ENCODE results near the gene ANO2.
A peak's percentile ranks its signal among the peaks of the same experiment; 100 is the strongest.
"Not testable (repeated sequence)": the region's sequence is repeated elsewhere in the genome, so short reads cannot be mapped to it uniquely, and the experiment has no call there.

The ANO2 gene

DNA sequence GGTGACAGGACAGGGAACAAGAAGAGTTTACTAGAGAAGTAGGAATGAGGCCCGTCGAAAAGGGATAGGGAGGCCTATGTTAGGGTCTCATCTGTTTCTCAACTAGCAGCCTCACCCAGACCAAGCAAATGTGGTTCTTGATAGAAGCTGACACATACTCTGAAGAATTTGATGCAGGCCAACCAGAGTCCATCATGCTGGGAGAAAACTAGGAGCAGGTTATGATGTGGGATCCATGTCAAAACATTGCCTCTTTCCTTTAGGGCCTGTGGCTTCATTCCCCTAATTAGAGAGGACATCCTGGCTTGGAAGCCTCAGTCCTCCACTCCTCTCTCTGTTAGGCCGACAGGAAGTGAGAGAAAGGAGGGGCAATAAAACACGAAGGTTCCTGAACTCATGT, 390.3 kb downstream of the ANO2 start:
- Histone ChIP-seq H3K36me3 (ENCODE audit: control insufficient read depth, insufficient read depth, low read length) (no peaks in the 10 kb centered on the region), H3K9ac (ENCODE audit: low read length) (no peak overlapping the region), H3K4me3 (ENCODE audit: low read depth, low read length) (no peak overlapping the region), H3K9me3 (ENCODE audit: control insufficient read depth, insufficient read depth, low read depth, low read length) (peaks cover 4% of the 10 kb centered on the region), H3K27me3 (ENCODE audit: control insufficient read depth, insufficient read depth, low read length) (no peaks in the 10 kb centered on the region), H3K4me1 (ENCODE audit: control insufficient read depth, insufficient read depth, low read length) (peaks cover 16% of the 10 kb centered on the region; the same call in 1 of the 2 replicates), H3K27ac (ENCODE audit: low read depth, low read length) (no peak overlapping the region)

DNA sequence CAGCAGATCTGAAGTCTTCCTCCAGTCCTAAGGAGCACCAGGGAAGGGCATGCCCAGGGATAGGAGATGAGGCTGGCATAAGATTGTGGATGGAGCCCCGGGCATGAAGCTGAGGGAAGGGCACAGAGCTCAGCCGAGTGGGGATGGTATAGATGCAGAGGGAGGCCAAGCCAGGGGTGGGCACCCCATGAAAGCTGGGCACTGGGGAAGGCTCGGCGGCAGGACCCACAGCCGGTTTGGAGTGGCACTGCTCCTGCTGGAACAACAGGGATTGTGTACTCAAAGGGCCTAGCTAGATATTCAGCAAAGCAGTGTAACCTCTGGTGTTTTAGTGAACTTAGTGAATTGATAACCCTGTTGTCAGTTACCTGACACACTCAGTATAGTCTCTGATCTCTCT, 396.0 kb downstream of the ANO2 start:
- Histone ChIP-seq H3K9me3 (ENCODE audit: control insufficient read depth, insufficient read depth, low read depth, low read length) (peaks cover 3% of the 10 kb centered on the region; the same call in 1 of the 2 replicates), H3K4me3 (ENCODE audit: low read depth, low read length) (no peak overlapping the region), H3K27me3 (ENCODE audit: control insufficient read depth, insufficient read depth, low read length) (no peaks in the 10 kb centered on the region), H3K9ac (ENCODE audit: low read length) (no peak overlapping the region), H3K27ac (ENCODE audit: low read depth, low read length) (no peak overlapping the region), H3K36me3 (ENCODE audit: control insufficient read depth, insufficient read depth, low read length) (no peaks in the 10 kb centered on the region), H3K4me1 (ENCODE audit: control insufficient read depth, insufficient read depth, low read length) (peaks cover 3% of the 10 kb centered on the region; the same call in 1 of the 2 replicates)

DNA sequence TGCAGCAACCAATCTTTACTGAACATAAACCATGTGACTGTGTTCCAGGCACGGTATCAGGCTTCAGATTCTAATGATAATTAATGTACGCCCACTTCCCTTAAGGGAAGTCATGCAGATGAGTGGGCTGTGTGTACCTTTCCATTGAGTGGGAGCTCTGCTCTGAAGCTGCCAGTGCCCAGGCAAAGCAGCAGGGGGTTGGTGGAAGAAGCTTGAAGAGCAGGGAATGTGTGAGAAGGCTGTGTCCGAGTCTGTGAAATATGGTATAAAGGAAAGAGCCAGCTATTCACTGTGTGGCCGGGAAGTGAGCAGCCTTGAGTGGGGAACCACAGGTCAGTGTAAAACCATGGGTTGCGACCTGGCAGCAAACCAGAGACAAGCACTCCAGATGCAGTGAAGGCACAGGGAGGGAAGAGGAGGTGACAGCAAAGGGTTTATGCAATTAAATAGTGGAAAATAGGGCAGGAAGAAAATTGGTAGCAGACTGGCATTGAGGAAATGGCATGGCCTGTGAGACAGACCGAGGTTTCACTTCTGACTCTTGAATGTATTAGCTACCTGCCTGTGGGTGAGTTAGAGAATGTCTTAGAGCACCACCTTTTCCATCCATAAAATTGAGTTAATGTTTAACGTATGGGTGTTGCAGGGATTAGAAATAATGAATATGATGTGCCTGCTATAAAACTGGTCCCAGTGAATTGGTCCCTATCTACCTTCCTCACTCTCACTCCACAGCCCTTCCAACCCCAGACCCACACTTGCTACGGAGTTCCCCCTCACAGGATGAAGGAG, 396.7 kb downstream of the ANO2 start:
- no peak overlapping the region for H3K9ac ChIP-seq (ENCODE audit: low read length)
- H3K27ac ChIP-seq (ENCODE audit: low read depth, low read length): no peak overlapping the region
- H3K27me3 ChIP-seq (ENCODE audit: control insufficient read depth, insufficient read depth, low read length): no peaks in the 10 kb centered on the region
- H3K36me3 ChIP-seq (ENCODE audit: control insufficient read depth, insufficient read depth, low read length): no peaks in the 10 kb centered on the region
- peaks cover 3% of the 10 kb centered on the region; the same call in 1 of the 2 replicates for H3K9me3 ChIP-seq (ENCODE audit: control insufficient read depth, insufficient read depth, low read depth, low read length)
- no peak overlapping the region for H3K4me3 ChIP-seq (ENCODE audit: low read depth, low read length)
- H3K4me1 ChIP-seq (ENCODE audit: control insufficient read depth, insufficient read depth, low read length): peaks cover 3% of the 10 kb centered on the region; the same call in 1 of the 2 replicates

DNA sequence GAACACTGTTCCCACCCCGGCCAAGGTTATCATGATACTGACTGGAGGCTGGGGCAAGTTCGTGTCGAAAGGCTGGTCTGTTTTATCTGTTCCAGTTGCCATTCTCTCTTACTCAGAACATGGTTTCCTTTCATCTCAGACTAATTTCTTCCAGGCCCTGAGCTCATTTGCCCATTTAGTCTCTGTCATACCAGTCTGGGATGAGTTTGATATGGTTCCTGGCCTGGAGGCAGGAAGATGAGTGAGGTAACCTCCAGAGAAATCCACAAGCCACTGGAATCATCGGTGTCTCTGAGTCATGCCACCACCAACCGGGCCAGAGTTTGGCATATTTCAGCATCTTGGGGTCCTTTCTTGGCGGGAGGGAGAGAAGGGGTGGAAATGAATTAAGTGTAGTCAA, 398.4 kb downstream of the ANO2 start:
- H3K36me3 ChIP-seq (ENCODE audit: control insufficient read depth, insufficient read depth, low read length): no peaks in the 10 kb centered on the region
- no peak overlapping the region for H3K27ac ChIP-seq (ENCODE audit: low read depth, low read length)
- H3K27me3 ChIP-seq (ENCODE audit: control insufficient read depth, insufficient read depth, low read length): no peaks in the 10 kb centered on the region
- H3K9me3 ChIP-seq (ENCODE audit: control insufficient read depth, insufficient read depth, low read depth, low read length): peaks cover 3% of the 10 kb centered on the region; the same call in 1 of the 2 replicates
- H3K4me3 ChIP-seq (ENCODE audit: low read depth, low read length): no peak overlapping the region
- H3K9ac ChIP-seq (ENCODE audit: low read length): no peak overlapping the region
- H3K4me1 ChIP-seq (ENCODE audit: control insufficient read depth, insufficient read depth, low read length): peaks cover 3% of the 10 kb centered on the region; the same call in 1 of the 2 replicates

DNA sequence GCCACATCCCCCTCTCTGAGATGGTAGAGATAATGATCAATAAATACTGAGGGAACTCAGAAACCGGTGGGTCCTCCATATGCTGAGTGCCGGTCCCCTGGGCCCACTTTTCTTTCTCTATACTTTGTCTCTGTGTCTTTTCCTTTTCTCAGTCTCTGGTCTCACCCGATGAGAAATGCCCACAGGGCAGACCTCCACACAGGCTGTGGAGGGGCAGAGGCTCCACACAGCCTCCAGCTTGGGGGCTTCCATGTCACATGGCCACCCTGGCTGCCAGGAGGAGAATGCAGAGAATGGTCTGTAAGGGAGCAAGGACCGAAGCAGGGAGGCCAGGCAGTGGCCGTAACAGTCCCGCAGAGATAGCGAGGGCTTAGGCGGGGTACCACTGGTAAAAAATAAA, 407.3 kb downstream of the ANO2 start:
- Histone ChIP-seq H3K4me1 (ENCODE audit: control insufficient read depth, insufficient read depth, low read length) (peaks cover 21% of the 10 kb centered on the region), H3K9me3 (ENCODE audit: control insufficient read depth, insufficient read depth, low read depth, low read length) (peaks cover 8% of the 10 kb centered on the region; the same call in 1 of the 2 replicates), H3K4me3 (ENCODE audit: low read depth, low read length) (no peak overlapping the region), H3K9ac (ENCODE audit: low read length) (peak overlapping the region; percentile 78), H3K36me3 (ENCODE audit: control insufficient read depth, insufficient read depth, low read length) (no peaks in the 10 kb centered on the region), H3K27ac (ENCODE audit: low read depth, low read length) (peak overlapping the region; percentile 82; the same call in 1 of the 2 replicates), H3K27me3 (ENCODE audit: control insufficient read depth, insufficient read depth, low read length) (peaks cover 3% of the 10 kb centered on the region; the same call in 1 of the 2 replicates)

DNA sequence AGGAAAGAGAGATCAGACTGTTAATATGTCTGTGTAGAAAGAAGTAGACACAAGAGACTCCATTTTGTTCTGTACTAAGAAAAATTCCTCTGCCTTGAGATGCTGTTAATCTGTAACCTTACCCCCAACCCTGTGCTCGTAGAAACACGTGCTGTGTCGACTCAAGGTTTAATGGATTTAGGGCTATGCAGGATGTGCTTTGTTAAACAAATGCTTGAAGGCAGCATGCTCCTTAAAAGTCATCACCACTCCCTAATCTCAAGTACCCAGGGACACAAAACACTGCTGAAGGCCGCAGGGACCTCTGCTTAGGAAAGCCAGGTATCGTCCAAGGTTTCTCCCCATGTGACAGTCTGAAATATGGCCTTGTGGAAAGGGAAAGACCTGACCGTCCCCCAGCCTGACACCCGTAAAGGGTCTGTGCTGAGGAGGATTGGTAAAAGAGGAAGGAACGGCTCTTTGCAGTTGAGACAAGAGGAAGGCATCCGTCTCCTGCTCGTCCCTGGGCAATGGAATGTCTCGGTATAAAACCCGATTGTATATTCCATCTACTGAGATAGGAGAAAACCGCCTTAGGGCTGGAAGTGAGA, 407.9 kb downstream of the ANO2 start:
- peak overlapping the region; percentile 69; the same call in 1 of the 2 replicates for H3K27ac ChIP-seq (ENCODE audit: low read depth, low read length)
- not testable (repeated sequence) for H3K27me3 ChIP-seq (ENCODE audit: control insufficient read depth, insufficient read depth, low read length); H3K36me3 ChIP-seq (ENCODE audit: control insufficient read depth, insufficient read depth, low read length); H3K9me3 ChIP-seq (ENCODE audit: control insufficient read depth, insufficient read depth, low read depth, low read length)
- peaks cover 21% of the 10 kb centered on the region for H3K4me1 ChIP-seq (ENCODE audit: control insufficient read depth, insufficient read depth, low read length)
- peak overlapping the region; percentile 9; the same call in 1 of the 2 replicates for H3K4me3 ChIP-seq (ENCODE audit: low read depth, low read length)
- peak overlapping the region; percentile 78 for H3K9ac ChIP-seq (ENCODE audit: low read length)

DNA sequence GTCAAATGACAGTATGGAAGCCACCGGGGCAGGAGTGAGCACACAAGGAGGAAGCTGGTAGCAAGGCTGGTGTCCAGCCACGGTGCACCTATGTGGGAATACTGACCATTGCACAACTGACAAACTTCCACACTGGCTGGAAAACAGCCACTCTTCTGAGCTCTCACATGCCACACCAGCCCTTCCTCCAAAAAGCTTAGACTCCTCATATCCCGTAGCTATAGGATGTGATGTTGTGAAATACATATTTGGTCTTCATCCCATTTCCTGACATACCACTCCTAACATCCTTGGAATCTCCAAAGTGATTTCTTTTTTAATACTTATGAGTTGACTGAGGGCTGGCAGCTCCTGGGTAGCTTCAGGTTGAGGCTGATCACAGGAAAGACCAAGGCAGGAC, 409.5 kb downstream of the ANO2 start:
- H3K27ac ChIP-seq (ENCODE audit: low read depth, low read length): no peak overlapping the region
- H3K36me3 ChIP-seq (ENCODE audit: control insufficient read depth, insufficient read depth, low read length): no peaks in the 10 kb centered on the region
- no peak overlapping the region for H3K9ac ChIP-seq (ENCODE audit: low read length)
- peaks cover 3% of the 10 kb centered on the region; the same call in 1 of the 2 replicates for H3K27me3 ChIP-seq (ENCODE audit: control insufficient read depth, insufficient read depth, low read length)
- H3K4me3 ChIP-seq (ENCODE audit: low read depth, low read length): no peak overlapping the region
- peaks cover 21% of the 10 kb centered on the region for H3K4me1 ChIP-seq (ENCODE audit: control insufficient read depth, insufficient read depth, low read length)
- H3K9me3 ChIP-seq (ENCODE audit: control insufficient read depth, insufficient read depth, low read depth, low read length): peaks cover 3% of the 10 kb centered on the region; the same call in 1 of the 2 replicates

DNA sequence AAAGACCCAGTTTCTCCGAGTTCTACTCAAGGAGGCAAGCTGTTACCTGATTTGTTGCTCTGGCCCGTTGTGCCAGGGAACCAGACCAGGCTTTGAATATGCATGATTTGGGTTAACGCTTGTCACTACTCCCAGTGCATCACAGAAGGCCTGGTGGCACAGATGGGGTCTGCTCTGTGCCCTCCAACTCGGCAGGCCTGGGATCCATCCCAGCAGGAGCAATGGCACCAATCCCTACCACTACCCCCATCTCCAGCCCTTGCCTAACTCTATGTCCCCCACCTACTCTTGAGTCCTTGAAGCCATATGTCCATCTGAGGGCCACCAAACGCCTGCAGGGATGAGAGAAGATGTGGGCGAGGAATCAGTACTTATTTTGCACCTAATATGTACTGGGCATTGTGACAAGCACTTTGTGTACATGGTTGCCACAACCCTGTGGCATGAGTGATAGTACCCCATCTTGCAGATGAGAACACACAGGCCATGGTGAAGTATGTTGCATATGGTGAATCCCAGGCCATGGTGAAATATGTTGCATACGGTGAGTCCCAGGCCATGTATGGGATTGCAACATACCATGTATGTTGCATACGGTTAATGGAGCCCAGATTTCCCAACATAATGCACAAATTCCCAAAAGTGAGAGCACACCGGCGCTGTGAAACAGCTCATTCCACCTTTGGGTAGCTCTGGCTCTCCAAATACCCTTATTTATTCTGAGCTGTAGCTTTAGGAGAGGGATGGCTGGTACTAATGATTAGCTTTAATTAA, 410.4 kb downstream of the ANO2 start:
- H3K4me3 ChIP-seq (ENCODE audit: low read depth, low read length): no peak overlapping the region
- H3K27ac ChIP-seq (ENCODE audit: low read depth, low read length): no peak overlapping the region
- H3K9ac ChIP-seq (ENCODE audit: low read length): no peak overlapping the region
- H3K9me3 ChIP-seq (ENCODE audit: control insufficient read depth, insufficient read depth, low read depth, low read length): no peaks in the 10 kb centered on the region
- H3K36me3 ChIP-seq (ENCODE audit: control insufficient read depth, insufficient read depth, low read length): no peaks in the 10 kb centered on the region
- peaks cover 3% of the 10 kb centered on the region; the same call in 1 of the 2 replicates for H3K27me3 ChIP-seq (ENCODE audit: control insufficient read depth, insufficient read depth, low read length)
- H3K4me1 ChIP-seq (ENCODE audit: control insufficient read depth, insufficient read depth, low read length): peaks cover 21% of the 10 kb centered on the region

DNA sequence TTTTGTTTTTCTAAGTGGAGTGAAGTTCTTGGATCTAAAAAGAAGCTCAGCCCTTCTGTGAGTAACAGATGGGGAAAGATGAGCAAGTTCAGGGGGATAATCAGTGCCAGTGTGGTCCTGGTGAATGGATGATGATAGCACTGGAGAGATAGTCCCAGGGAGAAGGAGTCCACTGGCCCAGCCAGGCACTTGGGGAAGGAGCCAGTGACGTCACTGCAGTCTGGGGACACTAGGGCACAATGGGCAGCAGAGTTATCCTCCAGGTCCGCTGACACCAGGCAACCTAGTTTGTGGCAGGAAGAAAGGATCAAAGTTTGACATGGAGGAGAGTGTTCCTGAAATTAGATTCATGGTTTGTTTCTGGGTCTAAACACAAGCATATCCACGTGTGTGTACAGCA, 411.7 kb downstream of the ANO2 start:
- Histone ChIP-seq H3K27me3 (ENCODE audit: control insufficient read depth, insufficient read depth, low read length) (no peaks in the 10 kb centered on the region; the same call in 1 of the 2 replicates), H3K27ac (ENCODE audit: low read depth, low read length) (no peak overlapping the region), H3K36me3 (ENCODE audit: control insufficient read depth, insufficient read depth, low read length) (no peaks in the 10 kb centered on the region), H3K9me3 (ENCODE audit: control insufficient read depth, insufficient read depth, low read depth, low read length) (no peaks in the 10 kb centered on the region), H3K4me3 (ENCODE audit: low read depth, low read length) (no peak overlapping the region), H3K9ac (ENCODE audit: low read length) (no peak overlapping the region), H3K4me1 (ENCODE audit: control insufficient read depth, insufficient read depth, low read length) (peaks cover 19% of the 10 kb centered on the region)

DNA sequence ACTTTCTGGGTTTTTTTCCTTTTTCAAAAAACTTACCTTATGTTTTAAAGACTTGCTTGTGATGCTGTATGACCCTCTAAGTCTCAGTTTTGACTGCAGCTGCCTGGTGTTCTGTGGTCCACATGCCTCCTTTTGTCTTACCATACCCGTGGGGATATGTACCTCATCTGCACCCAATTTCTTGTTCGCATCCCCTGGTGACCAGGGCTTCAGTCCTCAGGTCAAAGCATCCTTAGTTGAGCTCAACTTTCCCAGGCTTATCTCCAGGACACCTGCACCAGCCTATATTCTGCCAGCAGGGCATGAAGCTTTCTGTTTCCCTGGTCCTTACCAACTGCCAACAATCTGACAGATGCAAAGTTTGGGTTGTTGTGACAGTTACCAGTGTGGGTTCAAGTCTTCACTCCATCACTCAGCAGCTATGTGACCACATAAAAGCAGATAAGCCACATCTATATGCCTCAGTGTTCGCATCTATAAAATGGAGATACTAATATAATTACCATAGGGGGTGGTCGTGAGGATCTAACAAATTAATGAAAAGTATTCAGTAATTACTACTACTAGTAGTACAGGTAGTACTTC, 419.2 kb downstream of the ANO2 start:
- H3K4me3 ChIP-seq (ENCODE audit: low read depth, low read length): no peak overlapping the region
- no peaks in the 10 kb centered on the region for H3K27me3 ChIP-seq (ENCODE audit: control insufficient read depth, insufficient read depth, low read length)
- H3K4me1 ChIP-seq (ENCODE audit: control insufficient read depth, insufficient read depth, low read length): no peaks in the 10 kb centered on the region
- no peak overlapping the region for H3K9ac ChIP-seq (ENCODE audit: low read length)
- no peak overlapping the region for H3K27ac ChIP-seq (ENCODE audit: low read depth, low read length)
- no peaks in the 10 kb centered on the region for H3K36me3 ChIP-seq (ENCODE audit: control insufficient read depth, insufficient read depth, low read length)
- no peaks in the 10 kb centered on the region for H3K9me3 ChIP-seq (ENCODE audit: control insufficient read depth, insufficient read depth, low read depth, low read length)

Data from HUES6 (cell line).